A549 (cell line): ENCODE results near the gene USP24. TPM values are rescaled to one million over a fixed set of nuclear protein-coding genes. Genes with fewer than 3 reads are reported as not detected.
"Not testable (repeated sequence)": the region's sequence is repeated elsewhere in the genome, so short reads cannot be mapped to it uniquely, and the experiment has no call there.

Experiments used
- ATAC-seq, 2 experiments: fragments of 200-7000 bp in 1 of 2; fragments of >200 bp in 1 of 2; cut with Nextera tagmentation in 1 of 2; cut with Tn5 transposase in 1 of 2; 3 replicates each; pipeline versions ENCODE4 v1.8.0 to v1.9.1; 2018 to 2020; ENCODE audit warnings: mild to moderate bottlenecking in 1 of 2, moderate library complexity in 1 of 2
- CTCF ChIA-PET: fragments of 300-600 bp; sonication (Branson Sonifier 250); formaldehyde crosslinking; extraction: SDS; loops from one replicate; lab custom pipeline; 2021; ENCODE audit warnings: antibody characterized with exemption, inconsistent platforms; lab: Yijun Ruan, JAX
- POLR2A ChIA-PET: fragments of 350-600 bp; formaldehyde crosslinking; extraction: SDS; loops from one replicate; lab custom pipeline; 2021; ENCODE audit warnings: antibody characterized with exemption, inconsistent platforms; lab: Yijun Ruan, JAX
- DNase-seq, 2 experiments: peaks; one replicate each; pipeline versions ENCODE4 v3.0.0 to v3.0.0-alpha.2; 2011 to 2016; ENCODE audit warnings: low read depth in 1 of 2, low spot score in 1 of 2
- FAIRE-seq: peaks from 2 replicates; lab custom pipeline; 2011; peaks lifted over from hg19 to GRCh38; lab: Jason Lieb, UNC
- H3K27ac ChIP-seq, 2 experiments: fragments of >200 bp; sonication (Bioruptor Twin); formaldehyde crosslinking; 3 replicates each; pipeline ENCODE4 v1.5.1; 2016 to 2017
- H3K4me1 ChIP-seq: fragments of >200 bp; sonication (Bioruptor Twin); formaldehyde crosslinking; 3 replicates; pipeline ENCODE4 v1.6.1; 2016
- H3K4me2 ChIP-seq: fragments of >200 bp; sonication (Bioruptor Twin); formaldehyde crosslinking; 3 replicates; pipeline ENCODE4 v1.6.1; 2016
- H3K4me3 ChIP-seq: fragments of >200 bp; sonication (Bioruptor Twin); formaldehyde crosslinking; 3 replicates; pipeline ENCODE4 v1.5.1; 2016
- H3K9me3 ChIP-seq: fragments of >200 bp; sonication (Bioruptor Twin); formaldehyde crosslinking; 3 replicates; pipeline ENCODE4 v1.6.1; 2016
- CHD2 ChIP-seq: fragments of 150-350 bp; IDR thresholded peaks from 2 replicates; pipeline ENCODE4 v1.6.1; 2014; ENCODE audit warnings: low read length; ENCODE audit not compliant: partially characterized antibody
- EP300 ChIP-seq, 2 experiments: fragments of >200 bp; sonication (Bioruptor Twin); formaldehyde crosslinking; IDR thresholded peaks; 2 replicates in 1 of 2; 3 replicates in 1 of 2; pipeline ENCODE4 v1.6.1; 2016 to 2017
- ESRRA ChIP-seq: fragments of 150-350 bp; IDR thresholded peaks from 2 replicates; pipeline ENCODE4 v1.6.1; 2014; ENCODE audit warnings: mild to moderate bottlenecking, low read length, borderline replicate concordance
- FOSB ChIP-seq: fragments of 250-450 bp; sonication (Bioruptor Pico); IDR thresholded peaks from 2 replicates; pipeline ENCODE4 v1.5.0; 2020; ENCODE audit warnings: mild to moderate bottlenecking, moderate library complexity
- HOXA7 ChIP-seq: fragments of 250-450 bp; sonication (Bioruptor Pico); IDR thresholded peaks from 2 replicates; pipeline ENCODE4 v1.5.0; 2020; ENCODE audit warnings: mild to moderate bottlenecking, moderate library complexity
- JUNB ChIP-seq: fragments of >200 bp; sonication (Bioruptor Twin); formaldehyde crosslinking; IDR thresholded peaks from 2 replicates; pipeline ENCODE4 v1.6.1; 2016
- KDM1A ChIP-seq: fragments of 200-600 bp; sonication (generic); IDR thresholded peaks from 2 replicates; pipeline ENCODE4 v1.6.1; 2016; ENCODE audit warnings: low read depth, mild to moderate bottlenecking
- KDM5A ChIP-seq: fragments of 200-600 bp; sonication (generic); IDR thresholded peaks from 2 replicates; pipeline ENCODE4 v1.6.1; 2016; ENCODE audit warnings: antibody characterized with exemption, mild to moderate bottlenecking
- MAFK ChIP-seq: fragments of 450-650 bp; IDR thresholded peaks from 2 replicates; pipeline ENCODE4 v1.6.1; 2014; ENCODE audit not compliant: partially characterized antibody
- PHF8 ChIP-seq: fragments of 200-600 bp; sonication (generic); IDR thresholded peaks from 2 replicates; pipeline ENCODE4 v1.6.1; 2016; ENCODE audit warnings: low read depth, mild to moderate bottlenecking, antibody characterized with exemption, moderate library complexity, borderline replicate concordance
- POLR2AphosphoS2 ChIP-seq: conservative IDR thresholded peaks from 2 replicates; pipeline ENCODE4 v1.6.1; 2012; ENCODE audit warnings: low read length, improper control_type of control experiment, inconsistent platforms
- SMC3 ChIP-seq: fragments of >200 bp; sonication (Bioruptor Twin); formaldehyde crosslinking; IDR thresholded peaks from 3 replicates; pipeline ENCODE4 v1.6.1; 2018; ENCODE audit warnings: inconsistent platforms
- WGBS: methylation state at CpG from one replicate; pipeline ENCODE4 v1.1.6; 2017; ENCODE audit errors: missing lambda C conversion rate; 5-methylcytosine and 5-hydroxymethylcytosine counted together
- polyA plus RNA-seq, 4 experiments: library from polyadenylated mRNA; depleted of rRNA in 3 of 4; stranded (reverse); fragments of >200 nt; fragmentation: RNase III in 1 of 4; extraction: RNeasy Plus Mini Kit Qiagen cat#74134 plus additional on column Dnase treatment in 1 of 4; gene quantifications; 2 replicates in 3 of 4; 3 replicates in 1 of 4; pipeline ENCODE4 v1.2.3, GENCODE V29; 2011 to 2017
- TF ChIP-seq, protein P1 (sequence below): fragments of >200 bp; sonication (Bioruptor Twin); formaldehyde crosslinking; IDR thresholded peaks from 2 replicates; pipeline ENCODE4 v1.6.1; 2016
- TF ChIP-seq, protein P2 (sequence below): fragments of 450-650 bp; IDR thresholded peaks from 2 replicates; pipeline ENCODE4 v1.6.1; 2014; ENCODE audit warnings: antibody characterized with exemption
- TF ChIP-seq, protein P3 (sequence below): fragments of 250-450 bp; sonication (Bioruptor Pico); IDR thresholded peaks from 2 replicates; pipeline ENCODE4 v1.5.0; 2021; ENCODE audit warnings: mild to moderate bottlenecking, moderate library complexity, borderline replicate concordance
- TF ChIP-seq, protein P4 (sequence below): fragments of >200 bp; sonication (Bioruptor Twin); formaldehyde crosslinking; IDR thresholded peaks from 3 replicates; pipeline ENCODE4 v1.5.1; 2016

The USP24 gene
- polyA plus RNA-seq, 2 of the 4 experiments (the other 2 are of a cell fraction) = 14.7 to 21.7 TPM

DNA sequence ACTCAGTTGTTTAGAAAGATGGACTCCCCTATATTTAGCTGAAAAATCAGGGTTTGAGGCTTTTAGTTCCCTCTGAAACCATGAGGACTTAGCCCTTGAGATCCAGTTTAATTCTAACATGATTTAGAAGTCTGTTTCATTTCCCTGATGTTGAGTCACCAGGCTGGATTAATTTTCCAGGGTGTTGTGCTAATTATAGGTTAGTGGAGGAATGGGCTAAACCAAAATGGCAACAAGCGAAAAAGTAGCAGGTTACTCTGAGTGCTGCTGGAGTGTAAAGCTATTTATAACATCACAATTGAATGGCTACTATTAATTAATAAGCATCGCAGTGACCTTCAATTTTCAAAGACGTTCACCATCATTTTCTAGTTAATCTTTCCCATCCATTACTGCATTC is 15.5 kb upstream of the USP24 start:
- ATAC-seq = no peak
- no peak overlapping the region for H3K4me3 ChIP-seq
- no peak overlapping the region for H3K27ac ChIP-seq
- peaks cover 4% of the 10 kb centered on the region; the same call in 1 of the 3 replicates for H3K9me3 ChIP-seq
- H3K4me2 ChIP-seq = no peak overlapping the region
- no peak for DNase-seq
- ChIA-PET POLR2A (no interaction called here), CTCF (no interaction called here)
- TF ChIP-seq ESRRA (no peak), HOXA7 (no peak), EP300 (IDR thresholded peaks at IDR 0.05) (no peak), JUNB (no peak), KDM5A (no peak)
- TF ChIP-seq, protein P1, sequence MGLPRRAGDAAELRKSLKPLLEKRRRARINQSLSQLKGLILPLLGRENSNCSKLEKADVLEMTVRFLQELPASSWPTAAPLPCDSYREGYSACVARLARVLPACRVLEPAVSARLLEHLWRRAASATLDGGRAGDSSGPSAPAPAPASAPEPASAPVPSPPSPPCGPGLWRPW = no peak
- TF ChIP-seq, protein P2, sequence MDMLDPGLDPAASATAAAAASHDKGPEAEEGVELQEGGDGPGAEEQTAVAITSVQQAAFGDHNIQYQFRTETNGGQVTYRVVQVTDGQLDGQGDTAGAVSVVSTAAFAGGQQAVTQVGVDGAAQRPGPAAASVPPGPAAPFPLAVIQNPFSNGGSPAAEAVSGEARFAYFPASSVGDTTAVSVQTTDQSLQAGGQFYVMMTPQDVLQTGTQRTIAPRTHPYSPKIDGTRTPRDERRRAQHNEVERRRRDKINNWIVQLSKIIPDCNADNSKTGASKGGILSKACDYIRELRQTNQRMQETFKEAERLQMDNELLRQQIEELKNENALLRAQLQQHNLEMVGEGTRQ = no peak
- FAIRE-seq = no peak
- WGBS = 74% methylated on average over 3 of the region's 3 CpGs
- peaks cover 5% of the 10 kb centered on the region; the same call in 1 of the 3 replicates for H3K4me1 ChIP-seq

DNA sequence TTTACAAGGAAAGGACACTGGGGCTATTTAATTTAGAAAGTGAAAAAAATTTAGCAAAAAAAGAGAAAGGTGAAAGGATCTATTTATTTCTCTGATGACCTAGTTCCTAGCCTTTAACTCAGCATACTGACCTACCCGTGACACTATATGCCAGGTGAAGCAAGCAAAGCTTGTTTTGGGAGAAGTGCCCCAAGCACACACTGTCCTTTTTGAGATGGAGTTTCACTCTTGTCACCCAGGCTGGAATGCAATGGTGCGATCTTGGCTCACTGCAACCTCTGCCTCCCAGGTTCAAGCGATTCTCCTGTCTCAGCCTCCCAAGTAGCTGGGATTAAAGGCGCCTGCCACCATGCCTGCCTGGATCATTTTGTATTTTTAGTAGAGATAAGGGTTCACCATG is 14.6 kb upstream of the USP24 start:
- H3K27ac ChIP-seq, POLR2A ChIA-PET, ATAC-seq, H3K4me2 ChIP-seq, FAIRE-seq, CTCF ChIA-PET, H3K9me3 ChIP-seq, H3K4me3 ChIP-seq, H3K4me1 ChIP-seq, DNase-seq: not testable (repeated sequence)
- 93% methylated on average over 4 of the region's 4 CpGs for WGBS

DNA sequence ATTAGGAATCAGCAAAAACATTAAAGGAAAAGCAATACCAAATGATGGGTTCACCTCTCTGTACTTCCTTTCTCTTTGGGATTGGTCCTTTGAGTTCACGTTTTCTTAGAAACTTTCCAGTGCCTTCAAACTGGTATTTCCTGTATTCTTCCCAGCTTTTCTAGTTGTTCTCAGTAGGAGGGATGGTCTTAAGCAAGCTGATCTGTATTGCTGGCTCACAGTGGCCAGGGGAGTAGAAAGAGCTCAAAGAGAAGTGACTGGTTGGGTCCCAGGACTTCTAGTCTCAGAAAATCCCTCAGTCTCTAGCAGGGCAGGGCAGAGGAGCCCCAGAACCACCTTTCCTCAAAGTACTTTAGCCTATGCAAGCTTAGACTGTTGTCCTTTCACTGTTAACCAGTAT is 10.1 kb upstream of the USP24 start:
- CTCF ChIA-PET = no interaction called here

More for the DNA sequence above, 10.1 kb upstream of the USP24 start:
- Histone ChIP-seq H3K4me3 (no peak overlapping the region), H3K27ac (no peak overlapping the region), H3K4me2 (no peak overlapping the region), H3K9me3 (peaks cover 4% of the 10 kb centered on the region; the same call in 1 of the 3 replicates), H3K4me1 (no peaks in the 10 kb centered on the region)
- POLR2A ChIA-PET = no interaction called here
- FAIRE-seq (no peak), ATAC-seq (no peak), DNase-seq (no peak)
- 75% methylated on average over 1 of the region's 1 CpG for WGBS
- TF ChIP-seq FOSB (no peak), SMC3 (no peak), HOXA7 (no peak), POLR2AphosphoS2 (no peak), CHD2 (no peak), KDM1A (no peak), MAFK (no peak), PHF8 (no peak)
- TF ChIP-seq, protein P3, sequence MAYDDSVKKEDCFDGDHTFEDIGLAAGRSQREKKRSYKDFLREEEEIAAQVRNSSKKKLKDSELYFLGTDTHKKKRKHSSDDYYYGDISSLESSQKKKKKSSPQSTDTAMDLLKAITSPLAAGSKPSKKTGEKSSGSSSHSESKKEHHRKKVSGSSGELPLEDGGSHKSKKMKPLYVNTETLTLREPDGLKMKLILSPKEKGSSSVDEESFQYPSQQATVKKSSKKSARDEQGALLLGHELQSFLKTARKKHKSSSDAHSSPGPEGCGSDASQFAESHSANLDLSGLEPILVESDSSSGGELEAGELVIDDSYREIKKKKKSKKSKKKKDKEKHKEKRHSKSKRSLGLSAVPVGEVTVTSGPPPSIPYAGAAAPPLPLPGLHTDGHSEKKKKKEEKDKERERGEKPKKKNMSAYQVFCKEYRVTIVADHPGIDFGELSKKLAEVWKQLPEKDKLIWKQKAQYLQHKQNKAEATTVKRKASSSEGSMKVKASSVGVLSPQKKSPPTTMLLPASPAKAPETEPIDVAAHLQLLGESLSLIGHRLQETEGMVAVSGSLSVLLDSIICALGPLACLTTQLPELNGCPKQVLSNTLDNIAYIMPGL = no peak
- TF ChIP-seq, protein P1 = no peak
- TF ChIP-seq, protein P4, sequence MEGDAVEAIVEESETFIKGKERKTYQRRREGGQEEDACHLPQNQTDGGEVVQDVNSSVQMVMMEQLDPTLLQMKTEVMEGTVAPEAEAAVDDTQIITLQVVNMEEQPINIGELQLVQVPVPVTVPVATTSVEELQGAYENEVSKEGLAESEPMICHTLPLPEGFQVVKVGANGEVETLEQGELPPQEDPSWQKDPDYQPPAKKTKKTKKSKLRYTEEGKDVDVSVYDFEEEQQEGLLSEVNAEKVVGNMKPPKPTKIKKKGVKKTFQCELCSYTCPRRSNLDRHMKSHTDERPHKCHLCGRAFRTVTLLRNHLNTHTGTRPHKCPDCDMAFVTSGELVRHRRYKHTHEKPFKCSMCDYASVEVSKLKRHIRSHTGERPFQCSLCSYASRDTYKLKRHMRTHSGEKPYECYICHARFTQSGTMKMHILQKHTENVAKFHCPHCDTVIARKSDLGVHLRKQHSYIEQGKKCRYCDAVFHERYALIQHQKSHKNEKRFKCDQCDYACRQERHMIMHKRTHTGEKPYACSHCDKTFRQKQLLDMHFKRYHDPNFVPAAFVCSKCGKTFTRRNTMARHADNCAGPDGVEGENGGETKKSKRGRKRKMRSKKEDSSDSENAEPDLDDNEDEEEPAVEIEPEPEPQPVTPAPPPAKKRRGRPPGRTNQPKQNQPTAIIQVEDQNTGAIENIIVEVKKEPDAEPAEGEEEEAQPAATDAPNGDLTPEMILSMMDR = no peak
